ENCODE data around the gene TFDP1. TPM values are rescaled to one million over a fixed set of nuclear protein-coding genes. Genes with fewer than 3 reads are reported as not detected.

Gene TFDP1
- total and polyA plus RNA-seq, 2 of the 4 experiments (the other 2 are of a cell fraction) = 59.3 to 97.0 TPM

- no peak overlapping the region for H2BK15ac ChIP-seq (ENCODE audit: low read depth, low read length)
- no peak overlapping the region for H3K18ac ChIP-seq (ENCODE audit: low read depth, low read length)
- H2AK5ac ChIP-seq (ENCODE audit: low read depth, low read length) = no peak overlapping the region
- H3K4me2 ChIP-seq (ENCODE audit: low read depth, low read length) = no peak overlapping the region
- no peak overlapping the region for H2BK5ac ChIP-seq (ENCODE audit: low read depth, low read length, poor library complexity, severe bottlenecking)
- peaks cover 44% of the 10 kb centered on the region for H3K36me3 ChIP-seq (ENCODE audit: control insufficient read depth, insufficient read depth, low read length)
- H3K9me1 ChIP-seq (ENCODE audit: insufficient read depth, low read length) = peaks cover 7% of the 10 kb centered on the region; the same call in 1 of the 2 replicates
- WGBS, 2 experiments (ENCODE audit: extremely low coverage in 2 of 2, insufficient read length in 1 of 2) = 85% methylated on average over 8 of the region's 22 CpGs; no CpG with 5 or more reads in 1 of the 2 experiments
- ATAC-seq (ENCODE audit: low read depth) = no peak; the same call in 1 of the 2 replicates
- ChIA-PET POLR2A (ENCODE audit: unreplicated experiment) (no interaction called here), CTCF (no interaction called here)
- no peaks in the 10 kb centered on the region for H3K27me3 ChIP-seq (ENCODE audit: control insufficient read depth, insufficient read depth, low read length)
- H3K9ac ChIP-seq (ENCODE audit: low read depth, low read length) = no peak overlapping the region
- no peak overlapping the region for H3K23ac ChIP-seq (ENCODE audit: low read depth, low read length)
- peaks cover 16% of the 10 kb centered on the region for H3K4me1 ChIP-seq (ENCODE audit: control insufficient read depth, insufficient read depth, low read length)
- H3K27ac ChIP-seq (ENCODE audit: insufficient read depth, low read length) = no peak overlapping the region
- no peak overlapping the region for H3K4ac ChIP-seq (ENCODE audit: low read depth, low read length)
- no peak for DNase-seq
- no peak overlapping the region for H2BK120ac ChIP-seq (ENCODE audit: low read depth, low read length)
- no peak overlapping the region for H3K56ac ChIP-seq (ENCODE audit: extremely low read depth, insufficient read depth, low read length)
- peak overlapping the region; percentile 8 for H2AFZ ChIP-seq (replicated peaks; ENCODE audit: low read length, poor library complexity)
- H4K20me1 ChIP-seq (ENCODE audit: insufficient read depth, low read length) = peaks cover 55% of the 10 kb centered on the region
- H3K14ac ChIP-seq (replicated peaks; ENCODE audit: low read depth, low read length) = no peak overlapping the region
- H2AK9ac ChIP-seq (replicated peaks; ENCODE audit: low read depth, low read length, poor library complexity) = no peak overlapping the region
- H4K91ac ChIP-seq (ENCODE audit: insufficient read depth, low read depth, low read length) = no peak overlapping the region
- peaks cover 47 to 73% of the 10 kb centered on the region in 2 experiments for H3K79me1 ChIP-seq (ENCODE audit: low read depth in 1 of 2, low read length in 2 of 2)
- peak overlapping the region in 1 of 2 experiments; percentile 14; a peak in 1 of 4 replicates for H4K8ac ChIP-seq (ENCODE audit: low read depth in 2 of 2, low read length in 2 of 2)
- TF ChIP-seq ELK1 (IDR thresholded peaks at IDR 0.05; ENCODE audit: borderline replicate concordance, low read depth, low read length) (no peak), POLR2A (IDR thresholded peaks at IDR 0.05; ENCODE audit: low read depth, low read length) (no peak), MAZ (IDR thresholded peaks at IDR 0.05; ENCODE audit: borderline replicate concordance, low read depth, low read length) (no peak), CEBPB (IDR thresholded peaks at IDR 0.05; ENCODE audit: low read depth, low read length) (no peak), NFE2L2 (IDR thresholded peaks at IDR 0.05; ENCODE audit: low read depth, low read length) (no peak), CTCF (conservative IDR thresholded peaks at IDR 0.05; ENCODE audit: low read depth, low read length) (no peak), RAD21 (IDR thresholded peaks at IDR 0.05; ENCODE audit: low read length) (no peak), USF2 (IDR thresholded peaks at IDR 0.05; ENCODE audit: low read depth, low read length) (no peak), RFX5 (IDR thresholded peaks at IDR 0.05; ENCODE audit: low read depth, low read length) (no peak), SMC3 (IDR thresholded peaks at IDR 0.05; ENCODE audit: low read depth, low read length) (no peak), MAFK (IDR thresholded peaks at IDR 0.05; ENCODE audit: low read depth, low read length) (no peak), FOS (IDR thresholded peaks at IDR 0.05; ENCODE audit: low read depth, low read length) (no peak), RCOR1 (IDR thresholded peaks at IDR 0.05; ENCODE audit: insufficient replicate concordance, low read length) (no peak), BHLHE40 (IDR thresholded peaks at IDR 0.05; ENCODE audit: low read depth, low read length) (no peak), MXI1 (IDR thresholded peaks at IDR 0.05; ENCODE audit: borderline replicate concordance, low read depth, low read length) (no peak), CHD1 (IDR thresholded peaks at IDR 0.05; ENCODE audit: low read depth, low read length) (no peak)
- BruUV-seq (replicated peaks) = no TSS peak
- in situ Hi-C loops (cut with MboI; ENCODE audit: low sequenced_read_pairs) = no loop called here
- H2BK20ac ChIP-seq (ENCODE audit: low read depth, low read length) = no peak overlapping the region
- dilution Hi-C loops (cut with HindIII; ENCODE audit: low sequenced_read_pairs, unreplicated experiment) = no loop called here
- H3K9me3 ChIP-seq (ENCODE audit: control insufficient read depth, insufficient read depth, low read length) = peaks cover 4% of the 10 kb centered on the region; the same call in 1 of the 2 replicates
- intact Hi-C loops (cut with micrococcal nuclease) = no loop called here
- H3K4me3 ChIP-seq (ENCODE audit: insufficient read depth, low read depth, low read length) = no peak overlapping the region
- no peak overlapping the region for H4K5ac ChIP-seq (ENCODE audit: low read depth, low read length)
Measured at GRCh38 chr13:113545931-113546516, 38.5 kb upstream of the TFDP1 start.
